HG02588 (cell line): ENCODE data around the gene DIS3L2.
"Not testable (repeated sequence)": the region's sequence is repeated elsewhere in the genome, so short reads cannot be mapped to it uniquely, and the experiment has no call there.

Experiments
- ATAC-seq: cut with Tn5 transposase; IDR thresholded peaks from one replicate; pipeline ENCODE4 v1.9.1; 2021; ENCODE audit warnings: mild to moderate bottlenecking, moderate library complexity; ENCODE audit not compliant: unreplicated experiment

The DIS3L2 gene

DNA sequence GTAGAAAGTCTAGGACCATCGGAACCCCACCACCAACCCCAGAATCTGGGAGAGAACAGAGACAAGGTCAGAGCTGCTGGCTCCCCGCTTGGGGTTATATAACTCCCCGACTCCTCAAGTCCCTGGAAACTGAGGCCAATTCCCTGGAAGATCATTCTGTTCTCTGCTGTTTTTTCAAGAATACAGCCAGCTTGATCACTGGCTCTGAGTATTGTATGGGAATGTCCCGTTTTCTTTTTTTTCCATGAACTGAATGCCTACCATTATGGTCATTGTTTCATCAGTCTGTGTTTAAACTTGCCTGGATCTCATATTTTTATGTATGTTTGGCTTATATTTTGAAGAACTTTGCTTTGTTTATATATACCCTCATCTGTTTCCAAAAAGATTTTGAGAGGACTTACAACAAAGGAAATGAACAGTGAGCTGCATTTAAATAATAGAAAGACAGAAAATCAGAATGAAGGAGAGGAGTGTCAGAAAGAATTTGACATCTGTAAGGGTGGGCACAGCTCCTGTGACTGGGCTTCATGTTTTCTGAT is 327.0 kb downstream of the DIS3L2 start:
- no peak for ATAC-seq

DNA sequence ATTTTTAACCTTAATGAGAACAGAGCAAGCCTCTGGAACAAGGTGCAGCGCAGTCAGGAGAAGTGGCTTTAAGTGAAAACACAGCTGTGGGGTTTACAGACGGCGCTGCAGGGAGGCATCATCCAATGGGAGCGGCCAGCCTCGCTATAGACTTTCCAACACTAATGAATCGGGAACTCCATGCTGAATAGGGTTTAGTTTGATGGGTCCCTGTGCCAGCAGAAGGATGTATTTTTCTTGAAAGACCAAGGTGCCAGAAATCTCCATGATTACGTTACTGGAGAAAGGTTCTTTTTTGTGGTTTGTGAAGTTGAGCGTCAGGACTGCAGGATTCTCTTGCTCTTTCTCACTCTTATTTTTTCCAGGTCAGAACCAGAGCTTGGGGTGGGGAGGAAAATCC is 329.2 kb downstream of the DIS3L2 start:
- no peak for ATAC-seq

DNA sequence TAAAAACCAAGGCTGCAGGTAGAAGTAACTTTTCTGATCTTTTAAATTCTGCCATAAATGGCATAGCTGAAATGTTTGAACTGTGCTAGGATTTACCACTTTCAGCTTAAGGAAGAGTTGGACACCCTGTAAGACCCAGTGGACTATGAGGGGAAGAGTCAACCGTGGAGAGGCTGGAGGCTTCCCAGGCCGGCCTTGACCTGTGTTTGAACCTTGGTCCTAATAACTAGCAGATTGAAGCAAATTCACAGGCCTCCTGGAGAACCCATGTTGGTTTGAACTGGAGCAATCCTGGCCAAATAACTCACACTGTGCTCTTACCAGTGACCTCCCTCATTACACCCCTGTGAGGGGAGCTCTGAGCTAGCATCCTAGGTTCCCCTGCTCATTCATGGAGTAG is 329.8 kb downstream of the DIS3L2 start:
- ATAC-seq = no peak

DNA sequence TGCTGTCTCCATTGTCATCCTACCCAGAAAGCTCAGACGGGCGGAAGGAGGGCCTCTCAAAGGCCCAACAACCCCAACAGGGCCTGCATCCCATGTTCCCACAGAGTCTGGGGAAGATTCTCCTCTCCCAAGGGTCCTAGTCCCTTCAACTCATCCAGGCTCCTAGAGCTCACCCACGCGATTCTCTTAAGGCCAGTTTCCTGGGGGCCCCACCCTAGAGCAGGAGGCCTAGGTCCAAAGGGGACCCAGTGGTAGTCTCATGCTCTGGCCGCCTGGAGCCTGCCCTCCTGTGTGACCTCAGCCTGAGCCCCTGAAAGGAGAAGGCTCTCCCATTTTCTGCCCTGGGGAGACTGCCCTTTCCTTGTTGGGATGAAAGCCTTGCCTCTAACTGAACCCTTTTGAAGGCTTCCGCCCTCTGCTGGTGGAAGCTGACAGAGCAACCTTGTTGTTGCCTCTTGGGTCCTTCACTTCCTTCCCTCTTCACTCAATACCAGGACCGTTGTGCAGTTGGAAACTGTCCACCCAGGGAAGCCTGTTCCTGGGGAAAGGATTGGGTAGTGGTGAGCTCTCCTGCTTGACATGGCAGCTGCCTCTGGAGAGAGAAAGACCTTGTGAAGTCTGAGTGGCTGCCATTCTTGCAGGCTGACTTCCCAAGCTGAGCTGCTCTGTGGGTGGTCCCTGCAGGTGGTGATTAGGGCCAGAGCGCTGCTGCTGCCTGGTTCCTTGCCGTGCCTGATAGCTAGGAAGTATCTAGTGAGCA is 331.1 kb downstream of the DIS3L2 start:
- no peak for ATAC-seq

DNA sequence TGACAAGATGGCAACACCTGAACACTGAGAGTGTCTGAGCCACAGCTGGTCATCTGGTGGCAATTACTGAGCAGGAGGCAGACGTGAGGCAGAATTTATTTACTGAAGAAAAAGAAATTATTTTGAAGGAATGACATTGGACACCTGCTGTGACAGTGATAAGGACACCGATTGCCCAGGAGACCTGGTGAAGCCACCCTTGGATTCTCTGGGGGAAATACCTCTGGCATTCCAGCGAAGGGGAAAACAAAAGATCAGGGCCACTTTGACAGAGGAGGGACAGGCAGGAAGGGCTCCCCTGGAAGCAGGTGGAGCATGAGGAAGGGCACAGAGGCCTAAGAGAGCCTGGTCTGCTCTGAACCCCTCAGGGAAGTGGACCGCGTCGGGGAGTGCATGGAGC is 331.7 kb downstream of the DIS3L2 start:
- ATAC-seq = no peak

DNA sequence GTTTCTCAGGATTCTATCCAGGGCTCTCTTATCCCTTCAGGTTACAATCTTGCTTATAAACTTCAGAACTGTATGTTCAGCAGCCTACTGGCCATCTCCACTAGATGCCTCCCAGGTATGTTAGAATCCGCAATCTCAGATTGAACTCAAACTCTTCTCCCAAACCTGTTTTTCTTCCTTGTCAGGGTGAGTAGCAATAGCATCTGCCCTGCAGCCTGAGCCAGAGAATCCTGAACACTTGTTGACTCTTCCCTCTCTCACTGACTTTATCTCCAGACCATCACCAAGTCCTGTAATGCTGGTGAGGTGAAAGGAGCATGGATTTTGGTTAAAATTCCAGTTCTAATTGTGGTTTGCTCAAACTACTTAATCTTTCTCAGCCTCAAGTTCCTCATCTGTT is 334.5 kb downstream of the DIS3L2 start:
- ATAC-seq = no peak

DNA sequence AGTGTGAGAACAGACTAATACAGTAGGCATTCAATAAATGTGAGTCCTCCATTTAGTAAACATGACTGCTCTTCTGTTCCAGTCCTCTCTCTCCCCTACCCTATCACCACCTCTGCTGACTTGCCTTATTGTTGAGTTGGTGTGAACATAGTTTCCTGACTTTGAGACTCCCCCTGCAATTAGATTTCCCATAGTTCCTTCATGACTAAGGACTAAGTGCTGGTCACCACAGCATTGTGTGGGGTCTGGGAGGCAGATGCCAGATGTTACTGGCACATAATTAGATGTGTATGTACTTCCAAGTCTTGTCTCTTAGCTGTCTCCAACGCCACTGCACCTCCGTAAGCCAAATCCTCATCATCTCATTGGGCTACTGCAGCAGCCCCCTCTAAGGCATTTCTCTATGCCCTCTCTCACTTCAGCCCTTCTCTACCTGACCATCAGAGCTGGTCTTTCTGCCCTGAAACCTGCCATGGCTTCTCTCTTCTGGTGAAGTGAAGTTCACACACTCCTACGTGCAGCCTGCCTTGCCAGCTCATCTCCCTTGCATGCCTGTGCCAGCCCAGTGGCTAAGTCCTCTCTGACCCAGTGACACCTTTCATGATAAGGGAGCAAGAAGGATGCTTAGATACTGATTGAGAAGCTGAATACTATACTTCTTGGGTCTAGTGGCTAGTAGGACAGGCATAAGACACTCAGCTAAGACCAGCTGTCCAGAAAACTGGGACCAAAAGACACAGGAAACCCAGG is 335.4 kb downstream of the DIS3L2 start:
- ATAC-seq = no peak

DNA sequence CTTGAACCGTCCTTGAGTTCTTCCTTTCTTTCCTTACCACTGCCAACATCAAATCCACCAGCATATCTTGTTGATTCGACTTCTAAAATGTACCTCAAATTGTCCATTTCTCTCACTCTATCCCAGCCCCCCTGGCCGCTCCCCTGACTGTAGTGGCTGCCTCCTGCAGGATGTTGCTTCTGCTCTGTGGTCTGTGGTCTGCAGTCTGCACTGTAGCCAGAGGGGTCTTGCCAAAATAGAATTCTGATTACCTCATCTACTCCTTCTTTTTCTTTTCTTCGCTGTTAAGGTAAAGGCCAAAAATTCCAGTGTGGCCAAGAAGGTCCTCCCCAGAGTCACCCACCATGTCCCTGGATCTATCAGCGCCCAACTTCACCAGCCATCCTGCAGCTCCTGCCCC is 337.6 kb downstream of the DIS3L2 start:
- ATAC-seq = no peak

DNA sequence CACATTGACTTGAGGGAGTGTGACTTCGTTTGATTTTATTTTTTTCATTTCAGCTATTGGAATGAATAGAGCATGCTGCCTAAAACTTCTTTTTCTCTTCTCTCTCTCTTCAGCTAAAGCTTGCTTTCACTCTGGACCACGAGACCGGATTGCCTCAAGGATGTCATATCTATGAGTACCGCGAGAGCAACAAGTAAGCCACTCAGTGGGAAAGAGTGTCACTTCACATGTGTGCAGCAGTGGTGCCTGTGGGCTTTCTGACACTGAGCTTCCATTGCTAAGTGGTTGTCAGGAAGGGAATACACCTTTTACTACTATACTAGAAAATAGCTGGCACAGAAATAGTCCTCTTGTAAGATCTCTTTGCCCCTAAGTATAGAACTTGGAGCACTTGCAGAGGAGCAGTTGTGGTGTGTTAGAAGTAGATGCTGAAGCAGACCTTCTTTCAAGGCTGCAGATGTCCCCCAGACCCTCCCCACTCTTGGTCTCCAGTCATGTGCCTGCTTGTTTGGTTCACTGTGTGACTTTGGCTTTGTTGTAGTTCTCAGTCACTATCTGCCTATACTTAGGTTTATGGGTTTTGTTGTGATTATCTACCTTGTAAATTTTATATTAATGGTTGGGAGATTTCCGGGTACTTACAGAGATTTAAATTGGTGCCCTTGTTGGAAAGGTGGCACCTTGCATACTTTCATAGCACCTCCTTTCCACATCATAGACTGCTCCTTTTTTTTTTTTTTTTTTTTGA is 338.6 kb downstream of the DIS3L2 start:
- no peak for ATAC-seq

DNA sequence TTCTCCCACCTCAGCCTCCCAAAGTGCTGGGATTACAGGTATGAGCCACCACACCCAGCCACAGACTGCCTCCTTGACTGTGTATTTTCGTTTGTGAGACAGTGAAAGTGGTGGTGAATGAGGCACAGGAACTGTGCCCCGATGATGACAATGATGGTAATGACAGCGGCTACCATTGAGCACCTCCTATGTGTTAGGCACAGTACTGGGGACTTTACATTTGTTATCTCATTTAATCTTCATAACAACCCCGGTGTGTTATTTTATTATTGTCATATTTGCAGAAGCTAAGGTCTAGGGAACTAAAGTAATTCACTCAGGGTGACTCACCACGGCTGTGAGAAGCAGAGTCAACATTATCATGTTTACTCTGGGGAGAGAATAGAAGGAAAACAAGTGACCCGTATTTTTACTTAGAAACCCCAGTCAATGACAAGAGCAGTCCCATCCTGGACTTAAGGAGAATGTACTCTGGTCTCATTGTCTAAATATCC is 339.4 kb downstream of the DIS3L2 start:
- no peak for ATAC-seq

DNA sequence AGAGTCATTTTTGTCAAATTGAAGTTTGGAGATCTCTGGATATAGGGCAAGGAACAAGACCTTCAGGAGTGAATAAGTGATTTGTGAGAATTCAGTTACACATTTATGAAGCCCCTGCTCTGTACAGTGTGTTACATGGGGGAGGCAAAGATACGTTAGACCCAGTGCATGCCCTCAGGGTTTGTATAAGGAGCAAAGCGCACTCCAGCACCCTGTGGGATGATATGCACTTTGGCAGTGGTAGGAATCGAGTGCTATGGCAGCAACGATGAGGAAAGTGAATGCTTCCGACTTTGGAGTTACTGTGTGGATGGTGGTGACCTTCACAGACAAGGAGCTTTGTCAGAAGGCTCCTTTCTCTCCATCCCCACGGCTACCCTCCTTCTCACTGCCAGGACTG is 342.7 kb downstream of the DIS3L2 start:
- ATAC-seq = no peak

DNA sequence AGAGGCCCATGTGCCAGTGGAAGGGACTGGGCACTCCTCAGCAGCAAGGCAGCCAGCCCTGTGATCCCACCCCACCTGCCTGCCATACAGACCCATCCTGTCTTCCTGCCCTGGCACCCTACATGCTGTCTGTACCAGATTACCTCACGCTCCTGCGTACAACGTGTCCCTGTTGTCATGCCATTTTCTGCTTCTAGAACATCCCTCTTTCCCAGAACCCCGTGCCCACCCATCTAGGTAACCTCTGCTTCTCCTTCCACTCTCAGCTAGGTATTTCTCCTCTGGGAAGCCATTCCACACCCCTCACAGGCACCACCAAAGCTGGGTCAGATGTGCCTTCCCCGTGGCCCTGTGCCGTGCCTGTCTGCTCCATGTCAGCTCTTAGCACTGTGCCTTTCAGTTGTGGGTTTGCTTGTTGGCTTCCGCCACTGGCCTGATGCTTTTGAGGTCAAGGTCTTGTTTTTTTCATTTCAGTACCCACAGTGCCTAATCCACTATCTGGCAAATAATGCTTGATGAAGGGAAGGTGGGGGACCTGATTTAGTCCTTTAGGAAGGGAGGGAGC is 345.3 kb downstream of the DIS3L2 start:
- no peak for ATAC-seq

DNA sequence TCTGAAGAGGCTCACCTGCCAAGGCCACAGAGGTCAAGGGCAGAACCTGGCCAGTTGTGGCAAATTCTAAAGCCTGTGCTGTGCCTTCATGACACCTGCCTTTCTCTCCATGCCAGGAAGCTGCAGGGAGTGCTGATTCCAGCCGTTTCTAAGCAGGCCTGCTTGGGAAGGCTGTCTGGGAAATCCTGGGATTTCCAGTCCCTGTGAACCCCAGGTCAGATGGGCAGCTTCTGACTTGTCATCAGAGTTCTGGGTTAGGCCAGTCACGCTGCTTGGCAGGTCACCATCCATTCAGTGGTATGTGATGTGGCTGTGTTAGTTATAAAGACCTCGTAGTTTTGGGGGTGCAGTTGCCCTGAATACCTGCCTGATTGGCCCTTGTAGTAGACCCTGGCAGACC is 346.3 kb downstream of the DIS3L2 start:
- ATAC-seq = no peak

DNA sequence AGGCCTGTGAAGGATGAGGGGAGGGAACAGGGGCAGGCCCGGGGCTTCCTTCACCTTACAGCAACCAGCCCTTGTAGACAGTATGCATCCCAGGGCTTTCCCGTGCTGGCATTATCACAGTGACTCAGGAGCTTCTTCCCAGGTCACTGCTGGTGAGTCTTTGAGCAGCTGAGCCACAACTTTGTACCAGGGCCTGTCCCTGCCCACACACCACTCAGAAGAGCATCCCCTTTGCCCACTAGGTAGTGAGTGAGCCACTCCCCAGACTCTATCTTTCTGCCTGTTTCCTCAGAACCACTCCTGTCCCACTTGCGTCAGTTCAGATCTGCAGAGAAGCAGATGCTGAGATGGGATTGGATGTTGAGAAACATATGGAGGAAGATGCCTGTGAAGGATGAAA is 347.5 kb downstream of the DIS3L2 start:
- no peak for ATAC-seq

DNA sequence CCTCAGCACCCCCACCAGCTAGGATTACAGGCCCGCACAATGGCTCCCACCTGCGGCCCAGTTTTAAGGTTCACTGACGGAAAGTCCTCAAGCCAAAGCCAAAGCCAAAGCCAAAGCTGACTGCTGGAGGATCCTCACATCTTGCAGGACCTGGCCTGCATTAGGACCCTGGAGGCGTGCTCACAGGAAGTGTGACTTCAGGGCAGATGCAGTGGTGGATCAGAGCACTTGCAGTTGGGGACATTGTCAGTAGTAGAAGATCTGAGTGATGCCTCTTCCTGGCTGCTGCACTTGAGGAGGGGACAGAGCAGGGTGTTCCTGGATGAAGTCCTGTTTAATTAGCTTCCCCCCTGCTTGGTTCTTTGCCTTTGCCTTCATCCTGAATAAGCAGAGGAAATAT is 348.1 kb downstream of the DIS3L2 start:
- ATAC-seq = no peak

DNA sequence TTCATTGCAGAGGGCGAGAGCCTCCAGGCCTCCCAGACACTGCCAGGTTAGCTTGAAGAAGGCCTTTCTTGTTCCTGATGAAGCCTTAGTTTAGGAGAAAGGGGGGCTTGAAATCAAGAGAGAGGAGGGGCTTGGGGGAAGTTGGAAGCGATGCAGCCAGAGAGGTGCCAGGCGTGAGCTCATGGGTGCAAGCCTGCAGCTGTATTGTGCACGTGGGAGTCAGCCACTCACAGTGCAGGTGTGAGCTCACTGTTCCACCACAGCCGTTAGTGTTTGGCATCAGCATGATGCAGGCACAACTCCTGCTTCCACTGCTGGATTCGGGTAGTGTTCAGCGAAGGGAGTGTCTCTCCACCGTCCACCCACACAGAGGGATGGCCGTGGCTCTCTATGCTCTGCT is 348.6 kb downstream of the DIS3L2 start:
- no peak for ATAC-seq

DNA sequence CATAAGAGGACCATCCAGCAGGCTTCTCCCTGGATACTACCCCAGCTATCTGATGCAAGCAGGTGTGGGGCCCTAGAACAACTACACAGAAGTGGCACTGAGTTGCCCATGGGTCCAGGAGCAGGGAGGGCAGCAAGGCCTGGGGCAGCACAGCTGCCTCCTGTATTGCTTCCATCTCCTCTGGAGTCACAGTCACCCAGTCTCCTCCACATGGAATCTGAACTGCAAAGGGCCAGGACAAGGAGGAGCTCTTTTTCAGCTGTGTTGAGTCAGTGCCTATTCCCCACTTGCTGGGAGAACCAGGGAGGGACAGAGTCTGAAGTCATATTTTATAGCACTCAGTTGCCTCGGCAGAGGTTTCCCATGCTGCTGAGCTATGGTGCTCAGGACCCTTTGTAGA is 349.2 kb downstream of the DIS3L2 start:
- ATAC-seq = no peak

DNA sequence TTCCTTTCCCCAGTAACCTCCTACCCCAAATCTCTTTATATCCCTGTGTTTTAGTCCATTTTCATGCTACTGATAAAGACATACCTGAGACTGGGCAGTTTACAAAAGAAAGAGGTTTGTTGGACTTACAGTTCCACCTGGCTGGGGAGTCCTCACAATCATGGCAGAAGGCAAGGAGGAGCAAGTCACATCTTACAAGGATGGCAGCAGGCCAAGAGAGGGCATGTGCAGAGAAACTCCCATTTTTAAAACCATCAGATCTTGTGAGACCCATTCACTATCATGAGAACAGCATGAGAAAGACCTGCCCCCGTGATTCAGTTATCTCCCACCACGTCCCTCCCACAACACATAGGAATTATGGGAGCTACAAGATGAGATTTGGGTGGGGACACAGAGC is 352.1 kb downstream of the DIS3L2 start:
- ATAC-seq = not testable (repeated sequence)

DNA sequence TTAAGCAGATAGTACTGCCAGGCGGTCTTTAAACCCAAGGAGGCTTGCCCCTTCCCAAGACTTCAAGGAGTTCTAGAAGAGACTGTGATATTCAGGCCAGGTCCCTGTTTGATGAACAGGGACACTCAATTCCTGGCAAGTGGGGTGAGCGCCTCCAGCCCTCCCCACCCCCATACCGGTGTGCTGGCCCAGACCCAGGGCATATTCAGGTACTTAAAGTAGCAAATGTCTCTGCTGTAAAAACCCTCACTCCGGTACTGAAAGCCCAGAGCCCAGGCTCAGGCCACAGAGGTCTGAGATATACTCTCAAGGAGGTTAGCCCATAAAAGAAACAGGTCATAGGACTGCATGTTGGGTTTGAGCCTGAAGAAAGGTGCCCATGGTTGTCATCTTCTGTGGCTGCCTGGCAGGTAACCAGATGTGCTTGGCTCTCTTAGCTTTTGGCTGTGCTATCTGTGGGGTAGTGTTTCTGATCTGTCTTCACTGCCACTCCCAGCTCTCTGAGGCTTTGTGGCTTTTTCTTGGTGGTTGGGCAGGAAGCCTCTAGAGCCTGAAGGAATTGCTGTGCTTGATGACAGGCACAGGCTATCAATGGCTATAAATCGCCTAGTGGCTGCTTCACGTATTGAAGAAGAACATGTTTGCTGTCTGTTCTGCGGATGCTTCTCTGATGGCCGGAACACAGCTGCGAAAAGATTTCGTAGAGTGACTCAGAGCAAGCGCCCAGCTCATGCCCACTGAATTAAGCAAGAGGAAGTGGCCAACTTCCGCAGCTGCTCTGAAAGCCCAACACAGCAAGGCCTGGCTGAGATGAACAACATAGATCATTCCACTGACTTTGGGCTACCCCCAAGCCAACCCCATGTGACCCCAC is 353.8 kb downstream of the DIS3L2 start:
- ATAC-seq = peak; percentile 80

DNA sequence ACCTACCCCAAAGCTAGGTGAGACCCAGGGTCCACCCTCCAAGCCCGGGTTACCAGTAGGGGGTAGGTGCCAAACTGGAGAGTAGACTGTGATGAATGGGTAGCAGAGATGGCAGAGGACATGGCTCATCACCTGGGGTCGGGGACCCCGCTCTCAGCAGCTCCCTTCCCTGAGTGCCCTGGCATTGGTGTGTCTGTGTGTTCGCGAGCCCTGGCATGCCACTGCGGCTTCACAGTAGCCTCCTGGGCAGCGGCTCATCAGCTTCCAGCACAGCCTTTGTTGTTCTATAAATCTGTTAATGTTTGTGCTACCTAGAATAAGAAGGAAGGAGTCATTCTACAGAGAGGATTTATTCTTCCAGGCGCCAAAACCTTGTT is 354.4 kb downstream of the DIS3L2 start:
- ATAC-seq = no peak
